A673 (cell line): ENCODE data around the gene COMMD10. TPM values are rescaled to one million over a fixed set of nuclear protein-coding genes. Genes with fewer than 3 reads are reported as not detected.
"Not testable (repeated sequence)": the region's sequence is repeated elsewhere in the genome, so short reads cannot be mapped to it uniquely, and the experiment has no call there.

Experiments used
- BruUV-seq: library from RNA; stranded (reverse); fragments of 400-500 nt; replicated peaks from 2 replicates; lab custom pipeline; 2021; lab: Mats Ljungman, UMichigan
- CTCF ChIA-PET: fragments of 300-600 bp; sonication (Branson Sonifier 250); formaldehyde crosslinking; loops from one replicate; lab custom pipeline; 2022; ENCODE audit warnings: antibody characterized with exemption; lab: Charles Lee
- POLR2A ChIA-PET: fragments of 300-600 bp; sonication (Branson Sonifier 250); formaldehyde crosslinking; loops from one replicate; lab custom pipeline; 2022; ENCODE audit warnings: antibody characterized with exemption; ENCODE audit not compliant: low non-redundant PET; lab: Charles Lee
- DNase-seq: peaks from one replicate; pipeline ENCODE4 v3.0.0-alpha.2; 2015; ENCODE audit warnings: low spot score
- H3K27ac ChIP-seq: fragments of 200-600 bp; sonication (generic); 2 replicates; pipeline ENCODE4 v1.5.1; 2016; ENCODE audit warnings: mixed run types, low read depth, mild to moderate bottlenecking, mixed read lengths, antibody characterized with exemption, low read length; ENCODE audit not compliant: poor library complexity, severe bottlenecking
- H3K27me3 ChIP-seq: fragments of 200-600 bp; sonication (generic); replicated peaks from 2 replicates; pipeline ENCODE4 v1.6.1; 2017; ENCODE audit warnings: mixed run types, low read depth, mild to moderate bottlenecking, mixed read lengths, antibody characterized with exemption, low read length; ENCODE audit not compliant: insufficient read depth, poor library complexity
- H3K36me3 ChIP-seq: fragments of 200-600 bp; sonication (generic); 2 replicates; pipeline ENCODE4 v1.6.1; 2016; ENCODE audit warnings: mixed run types, mild to moderate bottlenecking, mixed read lengths, antibody characterized with exemption, low read length; ENCODE audit not compliant: insufficient read depth, poor library complexity, severe bottlenecking
- H3K4me1 ChIP-seq: fragments of 200-600 bp; sonication (generic); 2 replicates; pipeline ENCODE4 v1.6.1; 2017; ENCODE audit warnings: mixed run types, mild to moderate bottlenecking, mixed read lengths, antibody characterized with exemption, low read length; ENCODE audit not compliant: insufficient read depth, poor library complexity, severe bottlenecking
- H3K4me3 ChIP-seq: fragments of 200-600 bp; sonication (generic); 2 replicates; pipeline ENCODE4 v1.5.1; 2016; ENCODE audit warnings: low read depth, mixed run types, mild to moderate bottlenecking, mixed read lengths, low read length; ENCODE audit not compliant: poor library complexity, severe bottlenecking
- H3K9me3 ChIP-seq: fragments of 200-600 bp; sonication (generic); 2 replicates; pipeline ENCODE4 v1.6.1; 2016; ENCODE audit warnings: mixed run types, low read depth, mild to moderate bottlenecking, mixed read lengths, antibody characterized with exemption, low read length; ENCODE audit not compliant: poor library complexity, severe bottlenecking
- CTCF ChIP-seq: fragments of 300-800, 200-600 bp; sonication (generic); conservative IDR thresholded peaks from 2 replicates; pipeline ENCODE4 v1.5.1; 2017; ENCODE audit warnings: low read depth, mild to moderate bottlenecking, antibody characterized with exemption, low read length, moderate library complexity, mixed read lengths
- EZH2 ChIP-seq: fragments of 200-600 bp; sonication (generic); IDR thresholded peaks from 2 replicates; pipeline ENCODE4 v1.6.1; 2017; ENCODE audit warnings: borderline replicate concordance, low read depth, mild to moderate bottlenecking, mixed read lengths, antibody characterized with exemption, low read length; ENCODE audit not compliant: poor library complexity, severe bottlenecking
- intact Hi-C: fragments of 100-400 bp; cut with micrococcal nuclease; formaldehyde crosslinking; loops from one replicate; pipeline ENCODE4 v1.10.0; 2022; ENCODE audit not compliant: unreplicated experiment
- total RNA-seq: library from RNA; stranded (reverse); gene quantifications from 2 replicates; pipeline ENCODE4 v1.2.3, GENCODE V29; 2021

The COMMD10 gene
- total RNA-seq, 1 experiment from 2014 or later = 36.5 TPM

DNA sequence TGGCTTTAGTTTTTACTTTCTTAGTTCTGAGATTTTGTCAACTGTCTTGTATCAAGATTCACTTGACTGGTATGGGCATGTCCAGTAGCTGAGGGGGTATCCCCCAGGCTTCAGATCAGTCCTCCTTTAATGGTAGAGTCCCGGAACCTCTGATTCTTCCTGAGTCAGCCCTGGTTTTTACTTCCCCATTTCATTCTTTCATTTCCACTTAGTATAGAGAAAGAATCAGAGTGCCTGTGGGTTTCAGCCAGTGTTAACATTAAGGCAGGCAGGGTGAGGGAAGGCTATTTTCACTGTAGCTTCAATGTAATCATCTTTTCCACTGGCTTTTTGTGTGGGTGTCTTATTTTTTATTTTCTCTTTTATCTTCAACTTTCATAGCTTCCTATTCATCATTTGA, 8.3 kb upstream of the COMMD10 start:
- Histone ChIP-seq H3K36me3 (no peaks in the 10 kb centered on the region), H3K27ac (no peak overlapping the region), H3K27me3 (peaks cover 5% of the 10 kb centered on the region), H3K9me3 (no peaks in the 10 kb centered on the region), H3K4me1 (no peaks in the 10 kb centered on the region), H3K4me3 (no peak overlapping the region)
- POLR2A ChIA-PET = no interaction called here
- CTCF ChIA-PET = no interaction called here
- DNase-seq = no peak
- BruUV-seq = no TSS peak
- intact Hi-C loops = no loop called here
- no peak for TF ChIP-seq CTCF
- TF ChIP-seq EZH2 = no peak

GRCh38 chr5:116078199-116078598, 6.6 kb upstream of the COMMD10 start:
- intact Hi-C loops = no loop called here
- Histone ChIP-seq H3K27me3 (no peaks in the 10 kb centered on the region), H3K9me3 (no peaks in the 10 kb centered on the region), H3K4me1 (no peaks in the 10 kb centered on the region), H3K27ac (no peak overlapping the region), H3K4me3 (no peak overlapping the region), H3K36me3 (no peaks in the 10 kb centered on the region)
- TF ChIP-seq CTCF = no peak
- no peak for TF ChIP-seq EZH2
- DNase-seq = no peak
- ChIA-PET CTCF (no interaction called here), POLR2A (no interaction called here)
- BruUV-seq = no TSS peak

DNA sequence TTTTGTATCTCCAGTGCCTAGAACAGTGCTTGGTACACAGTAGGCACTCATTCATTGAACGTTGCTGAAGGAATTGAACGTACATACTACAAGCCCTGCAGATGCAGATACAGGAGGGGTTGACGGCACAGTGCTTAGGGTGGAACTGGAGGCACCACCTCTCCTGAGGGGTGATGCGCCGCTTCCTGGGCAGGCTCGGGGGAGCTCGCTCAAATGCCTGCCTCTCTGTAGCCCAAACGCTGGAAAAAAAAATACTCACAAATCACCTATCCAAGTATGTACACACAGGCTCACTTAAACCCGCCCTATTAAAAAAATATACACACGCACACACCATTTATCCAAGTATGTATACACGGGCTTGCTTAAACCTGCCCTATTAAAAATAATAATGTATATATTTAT, 536 bp upstream of the COMMD10 start:
- ChIA-PET CTCF (interaction anchor here (0.7 kb wide), 1 partner anchor 249 kb away, joined by 4 read pairs; no protein-coding TSS in a partner anchor), POLR2A (no interaction called here)
- TF ChIP-seq EZH2 (no peak), CTCF (no peak)
- intact Hi-C loops = no loop called here
- Histone ChIP-seq H3K4me1 (peaks cover 9% of the 10 kb centered on the region), H3K27me3 (no peaks in the 10 kb centered on the region), H3K4me3 (peak overlapping the region; percentile 70), H3K36me3 (no peaks in the 10 kb centered on the region), H3K9me3 (no peaks in the 10 kb centered on the region), H3K27ac (peak overlapping the region; percentile 93)
- no peak for DNase-seq
- BruUV-seq = no TSS peak

GRCh38 chr5:116086309-116086708, 1.5 kb downstream of the COMMD10 start:
- POLR2A ChIA-PET, H3K9me3 ChIP-seq, H3K27me3 ChIP-seq, CTCF ChIA-PET, H3K27ac ChIP-seq, H3K36me3 ChIP-seq, DNase-seq, H3K4me1 ChIP-seq, intact Hi-C loops, H3K4me3 ChIP-seq, BruUV-seq: not testable (repeated sequence)
